Activated CD8-positive, alpha-beta memory T cell treated with anti-CD3 and anti-CD28 coated beads for 24 hours (primary cell): ENCODE results near the gene APP.

ENCODE experiments used
- DNase-seq: peaks from one replicate; pipeline ENCODE4 v3.0.0-alpha.2; 2020

The APP gene

GRCh38 chr21:26170471-26171257, at the start of gene APP:
APP (minus strand) TSS chr21:26170770; CDS start chr21:26170620, 150 bp downstream.
- DNase-seq = peak; percentile 98

GRCh38 chr21:26212220-26212619, 41.6 kb upstream of the APP start:
- DNase-seq = no peak

- no peak for DNase-seq
Observed at GRCh38 chr21:26210614-26211013, 40.0 kb upstream of the APP start.

- DNase-seq = no peak
Observed at GRCh38 chr21:26207021-26207420, 36.5 kb upstream of the APP start.

GRCh38 chr21:26199456-26199855, 28.9 kb upstream of the APP start:
- DNase-seq = no peak

GRCh38 chr21:26195708-26196107, 25.1 kb upstream of the APP start:
- no peak for DNase-seq

GRCh38 chr21:26194811-26195251, 24.3 kb upstream of the APP start:
- DNase-seq = no peak

GRCh38 chr21:26194326-26194725, 23.8 kb upstream of the APP start:
- no peak for DNase-seq

- DNase-seq = no peak
Observed at GRCh38 chr21:26191609-26192008, 21.0 kb upstream of the APP start.

DNA sequence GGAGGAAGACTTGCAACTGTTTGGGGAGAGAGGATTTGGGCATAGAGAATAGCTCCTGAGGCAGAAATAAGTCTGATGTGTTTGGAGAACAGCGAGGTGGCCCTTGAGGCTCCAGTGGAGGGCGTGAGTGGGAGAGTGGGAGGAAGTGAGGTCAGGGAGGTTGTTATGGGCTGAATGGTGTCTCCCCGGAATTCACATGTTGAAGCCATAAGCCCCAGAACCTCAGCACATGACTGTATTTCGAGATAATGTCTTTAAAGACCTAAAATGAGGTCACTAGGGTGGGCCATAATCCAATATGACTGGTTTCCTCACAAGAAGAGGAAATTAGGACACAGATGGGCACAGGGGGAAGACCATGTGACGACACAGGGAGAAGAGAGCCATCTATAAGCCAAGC, 17.9 kb upstream of the APP start:
- no peak for DNase-seq

DNA sequence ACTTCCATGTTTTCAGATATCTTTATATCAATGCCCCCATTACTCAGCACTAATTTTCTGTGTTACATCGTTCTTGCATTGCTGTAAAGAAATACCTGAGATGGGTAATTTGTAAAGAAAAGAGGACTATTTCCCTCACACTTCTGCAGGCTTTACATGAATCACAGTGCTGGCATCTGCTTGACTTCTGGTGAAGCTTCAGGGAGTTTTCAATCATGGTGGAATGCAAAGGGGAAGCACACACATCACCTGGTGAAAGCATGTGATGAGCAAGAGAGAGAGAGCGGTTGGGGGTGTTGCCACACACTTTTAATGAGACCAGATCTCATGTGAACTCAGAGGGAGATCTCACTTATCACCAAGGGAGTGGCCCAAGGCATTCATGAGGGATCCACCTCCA, 14.9 kb upstream of the APP start:
- no peak for DNase-seq

DNA sequence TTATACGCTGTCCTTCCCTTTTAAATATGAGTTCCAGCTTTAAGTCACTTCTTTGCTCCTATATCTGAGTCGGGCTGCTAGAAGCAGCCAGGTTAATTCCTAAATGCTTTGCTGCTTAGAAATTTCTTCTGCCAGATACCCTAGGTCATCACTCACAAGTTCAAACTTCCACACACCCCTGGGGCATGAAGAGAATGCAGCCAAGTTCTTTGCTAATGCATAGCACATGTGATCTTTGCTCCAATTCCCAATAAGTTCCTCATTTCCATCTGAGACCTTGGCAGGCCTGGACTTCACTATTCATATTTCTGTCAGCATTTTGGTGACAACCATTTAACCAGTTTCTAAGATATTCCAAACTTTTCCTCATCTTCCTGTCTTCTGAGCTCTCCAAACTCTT, 14.5 kb upstream of the APP start:
- DNase-seq = no peak

GRCh38 chr21:26179501-26179900, 8.9 kb upstream of the APP start:
- no peak for DNase-seq

DNA sequence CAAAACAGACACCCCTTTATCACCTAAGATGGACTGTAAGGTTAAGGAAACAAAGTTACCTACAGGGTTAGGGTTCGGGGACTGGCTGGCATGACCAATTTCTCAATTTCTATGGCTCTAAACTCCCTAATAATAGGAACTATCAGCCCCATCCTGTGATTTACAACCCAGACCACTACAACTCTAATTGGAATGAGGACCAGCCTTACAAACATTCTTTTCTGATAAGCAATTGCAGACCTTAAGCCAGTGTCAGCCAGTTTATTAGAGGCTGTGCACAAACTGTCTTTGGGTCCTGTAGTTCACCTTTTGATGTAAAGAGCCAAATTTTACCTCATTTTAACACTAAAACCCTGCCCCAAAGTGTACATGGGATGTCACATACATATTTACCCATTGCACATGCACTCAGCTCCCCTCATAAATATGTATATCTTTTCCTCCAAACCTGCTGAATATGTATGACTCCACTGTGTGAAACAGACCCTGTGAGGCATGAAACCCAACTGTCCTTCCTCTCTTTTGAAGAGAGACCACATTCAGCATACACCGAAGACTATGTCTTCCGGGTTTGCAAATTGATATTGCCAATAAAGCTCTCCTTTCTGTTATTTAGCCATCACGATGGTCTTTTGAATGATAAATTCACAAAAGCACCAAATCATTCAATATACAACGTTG, 7.3 kb upstream of the APP start:
- DNase-seq = no peak

DNA sequence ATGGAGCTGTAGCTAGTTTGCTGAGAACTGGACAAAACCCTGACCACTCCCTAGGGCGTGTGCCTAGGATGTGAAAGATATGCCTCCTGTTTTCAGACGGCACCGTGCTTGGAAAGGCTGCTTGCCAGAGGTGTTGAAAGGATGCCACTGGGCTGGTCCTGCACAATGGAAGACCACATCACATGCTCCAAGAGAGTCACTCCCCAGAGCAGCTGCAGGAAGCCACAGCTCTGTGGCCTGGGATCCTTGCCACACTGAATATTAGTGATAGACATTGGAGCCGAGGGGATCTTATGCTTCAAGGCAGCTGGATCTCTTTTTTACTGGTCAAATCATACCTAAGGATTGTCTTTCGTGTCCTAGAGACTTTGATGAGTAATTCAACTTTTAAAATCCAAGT, 6.6 kb upstream of the APP start:
- DNase-seq = no peak

- no peak for DNase-seq
Observed at GRCh38 chr21:26171258-26172100, 909 bp upstream of the APP start.

DNA sequence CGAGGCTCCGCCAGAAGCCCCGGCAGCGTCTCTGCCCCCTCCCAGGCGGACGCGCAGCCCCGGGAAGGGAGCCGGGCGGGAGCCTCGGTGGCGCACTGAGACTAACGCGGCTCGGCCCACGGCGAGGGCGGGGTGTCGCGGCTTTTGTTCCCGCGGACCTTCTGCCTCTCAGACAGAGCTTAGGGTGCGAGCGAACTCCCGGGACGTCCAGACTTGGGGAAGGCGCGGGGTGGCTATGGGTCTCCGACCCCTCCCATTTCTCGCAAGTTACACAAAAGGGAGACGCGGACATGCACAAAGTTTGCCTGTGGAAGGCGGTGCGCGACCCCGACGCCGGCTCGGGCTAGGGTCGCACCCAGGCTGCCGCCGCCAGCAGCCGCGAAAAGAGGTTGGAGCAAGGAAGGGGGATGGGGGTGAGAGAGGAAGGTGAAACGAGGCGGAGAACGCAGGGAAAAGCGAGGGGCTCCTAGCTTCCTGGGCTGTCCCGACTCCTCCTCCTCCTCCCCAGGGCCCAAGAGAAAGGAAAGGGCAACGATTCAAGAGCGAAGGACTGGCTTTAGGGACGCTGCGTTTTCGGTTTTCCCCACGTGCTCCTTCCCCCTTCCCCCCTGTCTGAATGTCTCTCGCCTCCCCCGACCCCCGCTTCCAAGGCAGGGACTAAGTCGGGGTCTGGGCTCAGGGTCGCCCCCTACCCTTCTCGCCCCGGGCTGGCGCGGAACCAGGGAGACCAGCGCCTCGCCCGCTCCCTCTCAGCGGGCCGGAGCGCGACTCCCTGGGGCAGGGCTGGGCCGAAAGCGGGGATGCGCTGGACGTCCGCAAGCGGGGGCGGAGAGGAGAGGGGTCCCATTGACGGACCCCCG, 729 bp downstream of the APP start:
- DNase-seq = peak; percentile 77

GRCh38 chr21:26169061-26169610, 1.4 kb downstream of the APP start:
- DNase-seq = peak; percentile 74

- DNase-seq = no peak
Observed at GRCh38 chr21:26168371-26168770, 2.2 kb downstream of the APP start.

GRCh38 chr21:26167593-26167992, 3.0 kb downstream of the APP start:
- no peak for DNase-seq

DNA sequence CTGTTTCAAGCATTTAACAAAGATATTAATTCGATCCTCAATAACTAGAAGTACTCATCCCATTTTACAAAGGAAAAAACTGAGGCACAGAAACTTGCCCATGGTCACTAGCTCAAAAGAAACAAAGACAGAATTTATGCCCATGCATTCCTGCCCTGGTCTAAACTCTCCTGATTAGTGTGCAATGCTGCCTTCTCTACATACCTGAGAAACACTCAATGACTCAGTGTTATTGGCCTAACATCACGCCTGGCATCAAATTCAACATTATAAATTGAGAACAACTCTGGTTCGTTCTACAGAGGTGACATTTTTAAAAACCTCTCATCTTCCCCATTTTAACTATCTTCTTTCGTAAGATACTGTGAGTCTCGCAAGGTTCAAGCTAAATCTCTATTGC, 5.2 kb downstream of the APP start:
- DNase-seq = no peak

DNA sequence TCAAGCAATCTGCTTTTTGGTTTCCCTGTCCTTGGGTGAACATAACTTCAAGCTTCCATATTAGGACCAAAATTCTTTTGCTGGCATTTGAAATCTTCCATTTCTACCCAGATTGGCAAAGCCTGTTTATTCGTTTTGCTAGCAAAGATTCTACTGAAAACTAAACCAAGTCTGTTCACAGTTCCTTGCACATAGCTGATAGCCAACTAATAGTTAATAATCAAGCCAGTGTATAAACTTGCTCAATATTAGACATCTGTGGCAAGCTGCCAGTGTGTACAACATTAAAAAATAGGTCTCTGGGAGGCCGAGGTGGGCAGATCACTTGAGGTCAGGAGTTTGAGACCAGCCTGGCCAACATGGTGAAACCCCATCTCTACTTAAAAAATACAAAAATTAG, 6.3 kb downstream of the APP start:
- no peak for DNase-seq
